ENCODE data around the gene TGM3.

- TF ChIP-seq CTCF (IDR thresholded peaks at IDR 0.05): no peak
- no peak for TF ChIP-seq ZFX (IDR thresholded peaks at IDR 0.05; ENCODE audit: borderline replicate concordance)
Measured at GRCh38 chr20:2312876-2313275, 17.1 kb downstream of the TGM3 start.
